ENCODE data around the gene UBXN1.
"Not testable (repeated sequence)": the region's sequence is repeated elsewhere in the genome, so short reads cannot be mapped to it uniquely, and the experiment has no call there.

UBXN1 gene

GRCh38 chr11:62708392-62708791, 29.5 kb upstream of the UBXN1 start:
- DNase-seq (ENCODE audit: low read depth in 2 of 2), result no peak

- no peak for DNase-seq (ENCODE audit: low read depth in 2 of 2)
Observed at GRCh38 chr11:62707277-62707861, 28.5 kb upstream of the UBXN1 start, which contains the start of the genes BSCL2 and GNG3. BSCL2 (minus strand) TSS chr11:62707424; CDS start chr11:62707195, 229 bp downstream. GNG3 (plus strand) TSS chr11:62707676; CDS start chr11:62708296, 620 bp downstream.

- no peak for DNase-seq (ENCODE audit: low read depth in 2 of 2)
Observed at GRCh38 chr11:62706850-62707247, 28.0 kb upstream of the UBXN1 start.

DNA sequence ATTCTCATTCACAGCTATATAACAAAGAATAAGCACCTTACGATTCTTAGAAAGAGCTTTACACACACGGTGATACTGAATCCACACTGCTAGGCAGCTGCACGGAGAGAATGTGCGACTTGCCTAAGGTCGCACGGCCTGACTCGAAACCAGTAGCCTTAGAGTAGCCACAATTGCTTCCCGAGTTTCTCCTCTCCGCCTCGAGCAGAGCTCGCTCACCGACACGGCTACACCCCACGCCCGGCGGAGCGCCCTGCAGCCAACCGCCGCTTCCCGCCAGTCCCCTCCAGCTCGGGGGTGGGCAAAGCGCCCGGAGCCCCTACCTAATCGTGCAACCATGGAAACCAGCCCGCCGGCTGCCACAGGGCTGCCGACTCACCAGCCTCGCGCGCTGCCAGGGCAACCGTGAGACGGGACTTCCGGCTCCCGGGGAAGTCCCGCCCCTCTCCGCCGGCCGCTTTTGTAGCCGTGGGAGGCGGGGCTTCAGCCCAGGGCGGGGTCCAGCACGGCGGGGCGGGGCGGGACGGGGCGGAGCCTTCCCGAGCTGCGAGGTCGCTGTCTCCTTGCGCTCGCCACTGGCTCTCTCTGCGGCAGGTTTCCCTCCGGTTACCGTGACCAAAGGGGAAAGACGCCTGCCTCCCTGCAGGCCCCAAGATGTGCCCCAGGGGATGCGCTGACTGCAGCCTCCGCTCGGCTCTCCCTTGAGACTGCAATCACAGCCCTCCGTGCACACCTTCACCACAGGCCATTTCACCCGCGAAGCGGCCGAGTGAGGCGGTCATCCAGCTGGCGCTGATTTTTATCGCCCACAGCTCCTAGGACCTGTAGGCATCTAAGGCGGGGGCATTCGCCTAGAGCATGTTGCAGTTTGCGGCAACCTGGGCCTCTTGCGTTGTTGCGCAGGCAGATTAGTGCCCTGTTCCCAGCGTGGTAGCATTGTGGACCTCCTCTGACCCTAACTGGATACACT, 27.3 kb upstream of the UBXN1 start:
- DNase-seq (ENCODE audit: low read depth in 2 of 2), result peak; percentile 90 to 92

DNA sequence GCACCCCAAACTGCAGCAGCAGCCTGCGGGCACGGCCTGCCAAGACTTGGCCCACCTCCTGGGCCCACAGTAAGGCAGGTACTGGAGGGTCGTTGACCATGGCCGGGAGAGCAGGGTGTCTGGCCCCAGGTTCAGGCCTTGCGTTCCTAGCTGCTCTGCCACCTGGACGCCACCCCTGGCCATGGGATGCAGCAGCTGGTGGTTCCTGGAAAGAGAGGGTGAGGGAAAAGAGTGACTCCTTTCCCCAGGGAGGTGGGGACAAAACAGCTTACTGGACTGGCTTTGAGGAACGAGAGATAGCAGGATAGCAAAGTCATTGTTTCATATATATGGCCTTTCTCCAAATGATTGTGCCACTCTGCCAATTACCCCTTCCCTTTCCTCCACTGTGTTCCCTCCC, 26.5 kb upstream of the UBXN1 start:
- no peak for DNase-seq (ENCODE audit: low read depth in 2 of 2)

DNA sequence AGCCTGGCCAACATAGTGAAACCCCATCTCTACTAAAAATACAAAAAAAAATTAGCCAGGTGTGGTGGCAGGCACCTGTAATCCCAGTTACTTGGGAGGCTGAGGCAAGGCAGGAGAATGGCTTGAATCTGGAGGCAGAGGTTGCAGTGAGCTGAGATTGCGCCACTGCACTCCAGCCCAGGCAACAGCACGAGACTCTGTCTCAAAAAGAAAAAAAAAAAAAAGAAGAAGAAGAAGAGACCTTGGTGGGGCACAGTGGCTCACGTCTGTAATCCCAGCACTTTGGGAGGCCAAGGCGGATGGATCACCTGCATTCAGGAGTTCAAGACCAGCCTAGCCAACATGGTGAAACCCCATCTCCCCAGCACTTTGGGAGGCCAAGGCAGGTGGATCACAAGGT, 25.0 kb upstream of the UBXN1 start:
- not testable (repeated sequence) for DNase-seq (ENCODE audit: low read depth in 2 of 2)

GRCh38 chr11:62702246-62702645, 23.4 kb upstream of the UBXN1 start:
- no peak for DNase-seq (ENCODE audit: low read depth in 2 of 2)

- DNase-seq (ENCODE audit: low read depth in 2 of 2), result peak; percentile 60 to 64
Observed at GRCh38 chr11:62694455-62695167, 15.7 kb upstream of the UBXN1 start.

DNA sequence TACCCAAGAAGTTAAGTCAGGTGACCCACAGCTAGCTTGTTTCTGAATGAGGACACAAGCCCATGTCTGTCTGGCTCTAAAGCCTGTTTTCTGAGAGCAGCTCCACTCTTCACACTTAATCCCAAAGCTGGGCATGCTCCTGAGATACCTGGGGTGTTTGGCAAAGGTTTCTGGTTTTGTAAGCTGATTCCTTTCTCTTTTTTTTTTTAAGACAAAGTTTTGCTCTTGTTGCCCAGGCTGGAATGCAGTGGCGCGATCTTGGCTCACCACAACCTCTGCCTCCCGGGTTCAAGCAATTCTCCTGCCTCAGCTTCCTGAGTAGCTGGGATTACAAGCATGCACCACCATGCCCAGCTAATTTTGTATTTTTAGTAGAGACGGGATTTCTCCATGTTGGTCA, 14.8 kb upstream of the UBXN1 start:
- not testable (repeated sequence) for DNase-seq (ENCODE audit: low read depth in 2 of 2)

- no peak for DNase-seq (ENCODE audit: low read depth in 2 of 2)
Observed at GRCh38 chr11:62689421-62690183, 10.7 kb upstream of the UBXN1 start, which contains the start of gene LRRN4CL. LRRN4CL (minus strand) TSS chr11:62689530; CDS start chr11:62688508, 1,022 bp downstream.

GRCh38 chr11:62688491-62688890, 9.6 kb upstream of the UBXN1 start:
- DNase-seq (ENCODE audit: low read depth in 2 of 2), result no peak

DNA sequence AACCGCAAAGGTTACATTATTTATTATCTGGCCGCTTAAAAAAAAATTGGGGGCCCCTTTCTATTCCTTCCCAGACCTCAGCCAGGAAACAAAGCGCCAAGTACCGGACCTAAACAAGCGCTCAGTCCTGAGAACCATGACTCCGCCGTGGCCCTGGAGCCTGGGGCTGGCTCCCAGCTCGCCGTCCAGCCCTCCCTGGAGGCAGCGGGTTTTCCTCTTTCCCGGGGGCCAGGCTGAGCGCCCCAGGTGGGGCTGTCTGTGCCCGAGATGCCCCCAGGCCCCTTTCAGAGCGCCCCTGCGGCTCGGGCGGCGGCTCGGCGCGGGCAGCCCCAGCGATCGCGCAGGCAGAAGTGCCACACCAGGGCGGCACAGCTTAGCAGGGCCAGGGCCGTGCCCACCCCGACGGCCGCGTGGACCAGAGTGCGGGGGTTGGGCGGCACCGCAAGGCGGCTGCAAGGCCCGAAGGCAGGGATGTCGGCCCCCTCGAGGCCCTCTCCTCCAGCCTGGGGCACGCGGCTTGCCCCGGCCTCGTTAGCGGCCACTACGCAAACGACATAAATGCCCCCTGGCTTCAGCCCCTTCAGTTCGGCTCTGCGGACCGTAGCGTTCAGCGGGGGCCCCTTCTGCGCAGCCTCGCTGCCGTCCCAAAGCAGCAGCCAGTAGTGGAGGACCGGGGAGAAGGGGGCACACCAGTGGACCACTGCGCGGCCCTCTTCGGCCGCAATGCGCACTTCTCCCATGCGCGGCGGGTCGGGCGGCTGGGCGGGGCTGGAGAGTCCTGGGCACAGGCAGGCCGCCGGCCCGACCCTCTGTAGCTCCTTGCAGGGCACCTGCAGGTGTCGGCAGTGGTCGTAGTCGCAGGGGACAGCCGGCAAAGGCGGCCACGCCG, 8.9 kb upstream of the UBXN1 start:
- DNase-seq (ENCODE audit: low read depth in 2 of 2), result no peak

DNA sequence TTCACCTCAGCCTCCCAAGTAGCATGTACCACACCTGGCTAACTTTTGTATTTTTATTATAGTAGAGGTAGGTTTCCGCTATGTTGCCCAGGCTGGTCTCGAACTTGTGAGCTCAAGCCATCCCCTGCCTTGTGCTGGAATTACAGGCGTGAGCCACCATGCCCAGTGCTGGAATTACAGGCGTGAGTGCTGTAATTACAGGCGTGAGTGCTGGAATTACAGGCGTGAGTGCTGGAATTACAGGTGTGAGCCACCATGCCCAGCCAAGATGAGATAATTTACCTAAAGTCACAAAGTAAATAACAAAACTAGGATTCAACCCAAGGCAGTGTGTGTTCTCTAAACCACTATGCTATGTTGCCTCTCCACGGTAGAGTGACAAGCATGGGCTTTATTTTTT, 3.6 kb upstream of the UBXN1 start:
- no peak for DNase-seq (ENCODE audit: low read depth in 2 of 2)

GRCh38 chr11:62680825-62681240, 2.0 kb upstream of the UBXN1 start:
- DNase-seq (ENCODE audit: low read depth in 2 of 2), result no peak

DNA sequence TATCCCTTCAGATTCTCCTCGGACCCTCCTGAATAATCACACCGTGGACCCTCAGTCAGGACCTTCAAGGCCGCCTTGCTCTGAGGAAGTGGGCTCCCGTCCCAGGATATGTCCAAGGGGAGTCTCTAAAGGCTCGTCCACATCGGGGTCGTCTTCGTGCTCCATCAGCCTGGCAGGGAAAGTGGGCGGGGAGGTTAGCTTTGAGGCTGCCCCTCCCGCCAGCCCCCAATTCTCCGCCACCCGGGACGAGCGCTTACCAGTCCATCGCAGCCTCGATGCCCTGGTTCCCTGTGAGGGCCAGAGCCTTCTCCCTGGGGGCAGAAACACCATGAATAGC, 472 bp downstream of the UBXN1 start:
- DNase-seq (ENCODE audit: low read depth in 2 of 2), result no peak

DNA sequence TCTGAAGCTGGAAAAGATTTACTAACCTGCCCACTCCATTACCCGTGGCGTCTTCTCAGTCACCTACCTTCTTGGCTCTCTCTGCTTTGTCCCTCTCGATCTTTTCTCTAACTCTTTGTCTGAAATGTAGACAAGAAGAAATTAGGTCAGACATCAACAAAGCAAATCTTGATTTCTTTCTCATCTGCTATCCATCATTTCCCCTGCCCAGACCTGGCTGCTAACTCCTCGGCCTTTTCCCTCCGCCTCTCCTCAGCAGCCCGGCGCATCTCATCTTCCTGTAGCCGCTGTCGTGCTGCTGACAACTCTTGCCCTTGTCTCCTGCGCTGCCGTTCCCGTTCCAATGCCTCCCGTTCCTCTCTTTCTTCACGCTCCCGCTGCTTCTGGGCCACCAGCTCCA, 1.2 kb downstream of the UBXN1 start:
- no peak for DNase-seq (ENCODE audit: low read depth in 2 of 2)

GRCh38 chr11:62677156-62677555, 1.7 kb downstream of the UBXN1 start:
- no peak for DNase-seq (ENCODE audit: low read depth in 2 of 2)

GRCh38 chr11:62676698-62677097, 2.2 kb downstream of the UBXN1 start:
- DNase-seq (ENCODE audit: low read depth in 2 of 2), result no peak

- not testable (repeated sequence) for DNase-seq (ENCODE audit: low read depth in 2 of 2)
Observed at GRCh38 chr11:62675415-62675814, 3.5 kb downstream of the UBXN1 start.

DNA sequence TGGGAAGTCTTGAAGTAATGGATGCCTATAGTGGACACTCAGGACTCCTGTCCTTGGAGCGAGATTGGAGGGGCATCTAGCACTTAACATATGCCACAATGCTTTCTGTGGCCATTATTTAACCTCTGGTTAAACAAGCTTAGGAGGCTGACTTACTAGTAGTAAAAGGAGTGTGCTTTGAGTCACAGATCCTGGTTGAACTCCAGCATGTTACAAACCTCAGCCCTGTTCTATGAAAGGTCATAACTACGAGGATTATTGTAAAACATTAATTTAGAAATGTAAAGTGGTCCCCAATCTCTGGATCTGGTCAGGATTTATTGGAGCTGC, 5.7 kb downstream of the UBXN1 start:
- no peak for DNase-seq (ENCODE audit: low read depth in 2 of 2)
